Nephron progenitor cell (in vitro differentiated cells): Measurements from ENCODE around the gene TPRA1.

Experiments
- DNase-seq: peaks from one replicate; pipeline ENCODE4 v3.0.0; 2021
- H3K27ac Mint-ChIP-seq: 2 replicates; pipeline ENCODE4 v1.8.0; 2021; ENCODE audit warnings: mild to moderate bottlenecking, moderate library complexity, mixed read lengths
- H3K27me3 Mint-ChIP-seq: 2 replicates; pipeline ENCODE4 v1.8.0; 2021; ENCODE audit warnings: mild to moderate bottlenecking, low read depth, mixed read lengths; ENCODE audit not compliant: poor library complexity
- H3K36me3 Mint-ChIP-seq: 2 replicates; pipeline ENCODE4 v1.8.0; 2021; ENCODE audit warnings: low read depth, mixed read lengths
- H3K4me1 Mint-ChIP-seq: 2 replicates; pipeline ENCODE4 v1.8.0; 2021; ENCODE audit warnings: mixed read lengths
- H3K4me3 Mint-ChIP-seq: 2 replicates; pipeline ENCODE4 v1.8.0; 2021; ENCODE audit warnings: mild to moderate bottlenecking, moderate library complexity, mixed read lengths
- H3K9me3 Mint-ChIP-seq: 2 replicates; pipeline ENCODE4 v1.8.0; 2021; ENCODE audit warnings: mild to moderate bottlenecking, moderate library complexity, mixed read lengths
- CTCF ChIP-seq: fragments of 200-600 bp; sonication (generic); IDR thresholded peaks from 2 replicates; pipeline ENCODE4 v1.5.0; 2021; ENCODE audit warnings: antibody characterized with exemption

Gene TPRA1

GRCh38 chr3:127584734-127585133 lies 5.8 kb downstream of the TPRA1 start:
- no peak for DNase-seq
- H3K27ac Mint-ChIP-seq, result no peak overlapping the region
- peaks cover 11% of the 10 kb centered on the region for H3K36me3 Mint-ChIP-seq
- TF ChIP-seq CTCF, result no peak
- peaks cover 2% of the 10 kb centered on the region for H3K27me3 Mint-ChIP-seq
- H3K4me1 Mint-ChIP-seq, result peaks cover 34% of the 10 kb centered on the region
- no peaks in the 10 kb centered on the region for H3K9me3 Mint-ChIP-seq
- no peak overlapping the region for H3K4me3 Mint-ChIP-seq

GRCh38 chr3:127580327-127581060 lies 10.0 kb downstream of the TPRA1 start:
- H3K4me1 Mint-ChIP-seq, result peaks cover 10% of the 10 kb centered on the region
- H3K36me3 Mint-ChIP-seq, result peaks cover 11% of the 10 kb centered on the region
- no peak for DNase-seq
- no peaks in the 10 kb centered on the region for H3K9me3 Mint-ChIP-seq
- no peaks in the 10 kb centered on the region for H3K27me3 Mint-ChIP-seq
- no peak for TF ChIP-seq CTCF
- H3K27ac Mint-ChIP-seq, result peak overlapping the region; percentile 79
- H3K4me3 Mint-ChIP-seq, result no peak overlapping the region

GRCh38 chr3:127578802-127579201 lies 11.7 kb downstream of the TPRA1 start:
- H3K27ac Mint-ChIP-seq, result no peak overlapping the region
- peaks cover 15% of the 10 kb centered on the region for H3K4me1 Mint-ChIP-seq
- H3K36me3 Mint-ChIP-seq, result no peaks in the 10 kb centered on the region
- no peak for DNase-seq
- H3K9me3 Mint-ChIP-seq, result no peaks in the 10 kb centered on the region
- H3K4me3 Mint-ChIP-seq, result no peak overlapping the region
- TF ChIP-seq CTCF, result no peak
- H3K27me3 Mint-ChIP-seq, result peaks cover 4% of the 10 kb centered on the region

- Mint-ChIP-seq H3K4me3 (no peak overlapping the region), H3K9me3 (no peaks in the 10 kb centered on the region), H3K27ac (no peak overlapping the region), H3K4me1 (peaks cover 21% of the 10 kb centered on the region), H3K36me3 (no peaks in the 10 kb centered on the region), H3K27me3 (peaks cover 4% of the 10 kb centered on the region)
- TF ChIP-seq CTCF, result no peak
- no peak for DNase-seq
Measured at GRCh38 chr3:127578168-127578567, 12.4 kb downstream of the TPRA1 start.

GRCh38 chr3:127577448-127577847 lies 13.1 kb downstream of the TPRA1 start:
- no peaks in the 10 kb centered on the region for H3K9me3 Mint-ChIP-seq
- H3K4me3 Mint-ChIP-seq, result no peak overlapping the region
- no peak for TF ChIP-seq CTCF
- no peak for DNase-seq
- H3K4me1 Mint-ChIP-seq, result peaks cover 28% of the 10 kb centered on the region
- peaks cover 1% of the 10 kb centered on the region for H3K36me3 Mint-ChIP-seq
- H3K27ac Mint-ChIP-seq, result no peak overlapping the region
- peaks cover 4% of the 10 kb centered on the region for H3K27me3 Mint-ChIP-seq
